ENCODE results near the gene SLC1A3. TPM values are rescaled to one million over a fixed set of nuclear protein-coding genes. Genes with fewer than 3 reads are reported as not detected.

Gene SLC1A3
- total and polyA plus RNA-seq, 4 donors: 3.4 to 47.6 (median 28.2) TPM

DNA sequence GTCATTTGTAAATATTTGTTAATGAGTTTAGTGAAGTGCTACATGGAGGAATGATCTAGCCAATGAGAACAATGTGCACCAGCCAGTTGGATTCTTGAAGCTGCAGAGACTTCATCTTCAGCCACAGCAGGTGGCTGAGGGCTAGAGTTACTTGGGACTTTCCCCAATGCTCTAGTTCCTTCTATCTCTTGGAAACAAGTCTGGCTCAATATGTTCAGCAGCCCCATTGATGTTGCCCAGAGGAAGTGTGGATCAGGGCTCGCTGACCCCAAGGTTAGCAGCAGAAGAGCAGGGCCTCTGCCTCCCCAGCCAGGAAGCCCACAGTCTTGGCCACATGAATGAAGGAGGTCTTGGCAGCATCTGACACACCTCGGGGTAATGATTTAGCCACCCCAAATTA lies 117.5 kb downstream of the SLC1A3 start:
- H3K9ac ChIP-seq (ENCODE audit: insufficient read depth in 1 of 2, low read length in 2 of 2): no peak overlapping the region
- WGBS, 2 donors: 55 to 71% methylated on average over 2 of the region's 2 CpGs
- H3K4me1 ChIP-seq (ENCODE audit: control insufficient read depth in 5 of 5, insufficient read depth in 5 of 5, low read length in 5 of 5): peaks cover 0 to 11% (median 4%) of the 10 kb centered on the region in 5 donors
- TF ChIP-seq, protein P1, sequence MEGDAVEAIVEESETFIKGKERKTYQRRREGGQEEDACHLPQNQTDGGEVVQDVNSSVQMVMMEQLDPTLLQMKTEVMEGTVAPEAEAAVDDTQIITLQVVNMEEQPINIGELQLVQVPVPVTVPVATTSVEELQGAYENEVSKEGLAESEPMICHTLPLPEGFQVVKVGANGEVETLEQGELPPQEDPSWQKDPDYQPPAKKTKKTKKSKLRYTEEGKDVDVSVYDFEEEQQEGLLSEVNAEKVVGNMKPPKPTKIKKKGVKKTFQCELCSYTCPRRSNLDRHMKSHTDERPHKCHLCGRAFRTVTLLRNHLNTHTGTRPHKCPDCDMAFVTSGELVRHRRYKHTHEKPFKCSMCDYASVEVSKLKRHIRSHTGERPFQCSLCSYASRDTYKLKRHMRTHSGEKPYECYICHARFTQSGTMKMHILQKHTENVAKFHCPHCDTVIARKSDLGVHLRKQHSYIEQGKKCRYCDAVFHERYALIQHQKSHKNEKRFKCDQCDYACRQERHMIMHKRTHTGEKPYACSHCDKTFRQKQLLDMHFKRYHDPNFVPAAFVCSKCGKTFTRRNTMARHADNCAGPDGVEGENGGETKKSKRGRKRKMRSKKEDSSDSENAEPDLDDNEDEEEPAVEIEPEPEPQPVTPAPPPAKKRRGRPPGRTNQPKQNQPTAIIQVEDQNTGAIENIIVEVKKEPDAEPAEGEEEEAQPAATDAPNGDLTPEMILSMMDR (IDR thresholded peaks at IDR 0.05; ENCODE audit: control extremely low read depth, extremely low read depth): no peak
- no peak overlapping the region for H3K4me3 ChIP-seq
- no peaks in the 10 kb centered on the region for H3K27me3 ChIP-seq (ENCODE audit: control insufficient read depth in 3 of 3, insufficient read depth in 3 of 3, low read length in 2 of 3)
- peak overlapping the region in 1 of 2 donors; percentile 74 for H3K27ac ChIP-seq (ENCODE audit: low read depth in 1 of 2, low read length in 1 of 2)
- ATAC-seq (ENCODE audit: insufficient read depth, low FRiP score): no peak
- H3K36me3 ChIP-seq (ENCODE audit: control insufficient read depth in 4 of 4, insufficient read depth in 4 of 4, low read length in 4 of 4): no peaks in the 10 kb centered on the region
- DNase-seq: no peak
- no peaks in the 10 kb centered on the region for H3K9me3 ChIP-seq (ENCODE audit: control insufficient read depth in 4 of 4, insufficient read depth in 3 of 4, low read length in 3 of 4)

- Histone ChIP-seq H3K27ac (ENCODE audit: low read depth in 1 of 2, low read length in 1 of 2) (peak overlapping the region in 1 of 2 donors; percentile 52), H3K36me3 (ENCODE audit: control insufficient read depth in 4 of 4, insufficient read depth in 4 of 4, low read length in 4 of 4) (no peaks in the 10 kb centered on the region), H3K9ac (ENCODE audit: insufficient read depth in 1 of 2, low read length in 2 of 2) (no peak overlapping the region), H3K9me3 (ENCODE audit: control insufficient read depth in 4 of 4, insufficient read depth in 3 of 4, low read length in 3 of 4) (no peaks in the 10 kb centered on the region), H3K4me1 (ENCODE audit: control insufficient read depth in 5 of 5, insufficient read depth in 5 of 5, low read length in 5 of 5) (peaks cover 0 to 4% (median 0%) of the 10 kb centered on the region in 5 donors), H3K4me3 (no peak overlapping the region), H3K27me3 (ENCODE audit: control insufficient read depth in 3 of 3, insufficient read depth in 3 of 3, low read length in 2 of 3) (no peaks in the 10 kb centered on the region)
- ATAC-seq (ENCODE audit: insufficient read depth, low FRiP score) (peak; percentile 66), DNase-seq (no peak)
- WGBS, 2 donors: 36 to 61% methylated on average over 6 of the region's 6 CpGs
- TF ChIP-seq, protein P1 (IDR thresholded peaks at IDR 0.05; ENCODE audit: control extremely low read depth, extremely low read depth): no peak
Measured at GRCh38 chr5:36724467-36725332, 118.3 kb downstream of the SLC1A3 start.

- DNase-seq (no peak), ATAC-seq (ENCODE audit: insufficient read depth, low FRiP score) (no peak)
- H3K27ac ChIP-seq (ENCODE audit: low read depth in 1 of 2, low read length in 1 of 2): no peak overlapping the region
- no peaks in the 10 kb centered on the region for H3K27me3 ChIP-seq (ENCODE audit: control insufficient read depth in 3 of 3, insufficient read depth in 3 of 3, low read length in 2 of 3)
- TF ChIP-seq, protein P1 (IDR thresholded peaks at IDR 0.05; ENCODE audit: control extremely low read depth, extremely low read depth): no peak
- WGBS, 2 donors: 94 to 100% methylated on average over 1 of the region's 1 CpG
- H3K9me3 ChIP-seq (ENCODE audit: control insufficient read depth in 4 of 4, insufficient read depth in 3 of 4, low read length in 3 of 4): no peaks in the 10 kb centered on the region
- H3K4me1 ChIP-seq (ENCODE audit: control insufficient read depth in 5 of 5, insufficient read depth in 5 of 5, low read length in 5 of 5): peaks cover 0 to 4% (median 0%) of the 10 kb centered on the region in 5 donors
- no peaks in the 10 kb centered on the region for H3K36me3 ChIP-seq (ENCODE audit: control insufficient read depth in 4 of 4, insufficient read depth in 4 of 4, low read length in 4 of 4)
- no peak overlapping the region for H3K9ac ChIP-seq (ENCODE audit: insufficient read depth in 1 of 2, low read length in 2 of 2)
- H3K4me3 ChIP-seq: no peak overlapping the region
Measured at GRCh38 chr5:36726317-36726716, 119.9 kb downstream of the SLC1A3 start.
